Hepatocyte (in vitro differentiated cells): Measurements from ENCODE around the gene C1orf52. TPM values are rescaled to one million over a fixed set of nuclear protein-coding genes. Genes with fewer than 3 reads are reported as not detected.
A peak's percentile ranks its signal among the peaks of the same experiment; 100 is the strongest.

Source experiments
- DNase-seq: peaks from one replicate; pipeline ENCODE4 v3.0.0-alpha.2; 2016; ENCODE audit warnings: low spot score
- H2AFZ ChIP-seq: fragments of 200-600 bp; sonication (generic); 2 replicates; pipeline ENCODE4 v1.6.0; 2016; ENCODE audit warnings: antibody characterized with exemption, mild to moderate bottlenecking
- H3K27ac ChIP-seq: fragments of 200-600 bp; sonication (generic); 2 replicates; pipeline ENCODE4 v1.5.1; 2016; ENCODE audit warnings: mild to moderate bottlenecking
- H3K27me3 ChIP-seq: fragments of 200-600 bp; sonication (generic); 2 replicates; pipeline ENCODE4 v1.6.1; 2016
- H3K36me3 ChIP-seq: fragments of 200-600 bp; sonication (generic); replicated peaks from 2 replicates; pipeline ENCODE4 v1.5.1; 2016; ENCODE audit warnings: low read depth; ENCODE audit not compliant: insufficient read depth
- H3K4me1 ChIP-seq: fragments of 200-600 bp; sonication (generic); 2 replicates; pipeline ENCODE4 v1.5.1; 2016; ENCODE audit warnings: mild to moderate bottlenecking, moderate library complexity; ENCODE audit not compliant: insufficient read depth
- H3K4me2 ChIP-seq: fragments of 200-600 bp; sonication (generic); 2 replicates; pipeline ENCODE4 v1.6.0; 2016
- H3K4me3 ChIP-seq: fragments of 200-600 bp; sonication (generic); 2 replicates; pipeline ENCODE4 v1.5.1; 2016; ENCODE audit warnings: mild to moderate bottlenecking
- H3K79me2 ChIP-seq: fragments of 200-600 bp; sonication (generic); 2 replicates; pipeline ENCODE4 v1.6.0; 2017; ENCODE audit warnings: mild to moderate bottlenecking
- H3K9me2 ChIP-seq: fragments of 200-600 bp; sonication (generic); replicated peaks from 2 replicates; pipeline ENCODE4 v1.6.0; 2017; ENCODE audit warnings: mild to moderate bottlenecking; ENCODE audit not compliant: insufficient read depth
- H3K9me3 ChIP-seq: fragments of 200-600 bp; sonication (generic); 2 replicates; pipeline ENCODE4 v1.5.1; 2016; ENCODE audit warnings: low read depth, mild to moderate bottlenecking
- H4K20me1 ChIP-seq: fragments of 200-600 bp; sonication (generic); 2 replicates; pipeline ENCODE4 v1.6.0; 2016; ENCODE audit warnings: mild to moderate bottlenecking; ENCODE audit not compliant: insufficient read depth, poor library complexity, severe bottlenecking
- CTCF ChIP-seq: fragments of 200-600 bp; sonication (generic); IDR thresholded peaks from 2 replicates; pipeline ENCODE4 v1.5.1; 2016; ENCODE audit warnings: antibody characterized with exemption, mild to moderate bottlenecking; ENCODE audit not compliant: poor library complexity
- EZH2 ChIP-seq: fragments of 200-600 bp; sonication (generic); IDR thresholded peaks from 2 replicates; pipeline ENCODE4 v1.6.1; 2016; ENCODE audit warnings: antibody characterized with exemption, mild to moderate bottlenecking, borderline replicate concordance
- EZH2phosphoT487 ChIP-seq: fragments of 200-600 bp; sonication (generic); IDR thresholded peaks from one replicate; pipeline ENCODE4 v1.6.1; 2018; ENCODE audit warnings: antibody characterized with exemption, mild to moderate bottlenecking, low read depth, moderate library complexity; ENCODE audit not compliant: unreplicated experiment, severe bottlenecking
- WGBS: methylation state at CpG from one replicate; pipeline ENCODE4 v1.1.6; 2016; ENCODE audit warnings: low lambda C conversion rate; ENCODE audit errors: missing lambda C conversion rate; 5-methylcytosine and 5-hydroxymethylcytosine counted together
- polyA plus RNA-seq: library from polyadenylated mRNA; unstranded; fragments of >200 nt; fragmentation: Nextera tagmentation; extraction: Ambion mirVana; gene quantifications from 2 replicates; pipeline ENCODE4 v1.2.1, GENCODE V29; 2016
- total RNA-seq: library from RNA; depleted of rRNA; stranded (reverse); fragments of >200 nt; gene quantifications from 2 replicates; pipeline ENCODE4 v1.2.3, GENCODE V29; 2014

C1orf52 gene
- total and polyA plus RNA-seq, 2 experiments from 2014 or later = 30.1 to 41.2 TPM

- 19% methylated on average over 5 of the region's 5 CpGs for WGBS
- Histone ChIP-seq H3K9me2 (no peaks in the 10 kb centered on the region), H3K9me3 (no peaks in the 10 kb centered on the region), H3K27ac (peak overlapping the region; percentile 55), H3K4me2 (peak overlapping the region; percentile 55), H2AFZ (peak overlapping the region; percentile 2), H3K27me3 (no peaks in the 10 kb centered on the region), H3K4me1 (peaks cover 27% of the 10 kb centered on the region), H3K4me3 (no peak overlapping the region), H3K36me3 (no peaks in the 10 kb centered on the region), H4K20me1 (no peaks in the 10 kb centered on the region), H3K79me2 (no peaks in the 10 kb centered on the region)
- TF ChIP-seq CTCF (no peak), EZH2phosphoT487 (no peak), EZH2 (no peak)
- DNase-seq = no peak
These were observed 33.7 kb downstream of the C1orf52 start for GRCh38 chr1:85225624-85226380.

GRCh38 chr1:85224734-85225623, 34.5 kb downstream of the C1orf52 start:
- peak overlapping the region; percentile 55 for H3K27ac ChIP-seq
- TF ChIP-seq EZH2phosphoT487 (no peak), EZH2 (no peak), CTCF (no peak)
- no peaks in the 10 kb centered on the region for H3K9me3 ChIP-seq
- H3K4me3 ChIP-seq = no peak overlapping the region
- peak; percentile 73 for DNase-seq
- no peak overlapping the region for H2AFZ ChIP-seq
- no peaks in the 10 kb centered on the region for H3K27me3 ChIP-seq
- no peaks in the 10 kb centered on the region for H4K20me1 ChIP-seq
- peak overlapping the region; percentile 55 for H3K4me2 ChIP-seq
- H3K79me2 ChIP-seq = no peaks in the 10 kb centered on the region
- H3K36me3 ChIP-seq = no peaks in the 10 kb centered on the region
- no peaks in the 10 kb centered on the region for H3K9me2 ChIP-seq
- peaks cover 32% of the 10 kb centered on the region for H3K4me1 ChIP-seq
- 17% methylated on average over 3 of the region's 3 CpGs for WGBS

- Histone ChIP-seq H3K4me2 (peak overlapping the region; percentile 55), H3K9me3 (no peaks in the 10 kb centered on the region), H3K36me3 (no peaks in the 10 kb centered on the region), H3K4me3 (no peak overlapping the region), H3K27me3 (no peaks in the 10 kb centered on the region), H4K20me1 (no peaks in the 10 kb centered on the region), H3K4me1 (peaks cover 32% of the 10 kb centered on the region), H2AFZ (no peak overlapping the region), H3K27ac (peak overlapping the region; percentile 12), H3K79me2 (no peaks in the 10 kb centered on the region), H3K9me2 (no peaks in the 10 kb centered on the region)
- TF ChIP-seq EZH2 = no peak
- no peak for TF ChIP-seq CTCF
- no peak for TF ChIP-seq EZH2phosphoT487
- no peak for DNase-seq
These were observed 35.2 kb downstream of the C1orf52 start for GRCh38 chr1:85224295-85224694.
